PC-9 (cell line): ENCODE measurements around the gene NR1H3.

Experiments
- EZH2 ChIP-seq: fragments of 200-600 bp; sonication (generic); IDR thresholded peaks from 2 replicates; pipeline ENCODE4 v1.8.0; 2017; ENCODE audit warnings: antibody characterized with exemption, low read depth
- TF ChIP-seq, protein P1 (sequence below): fragments of 200-600 bp; sonication (generic); conservative IDR thresholded peaks from 2 replicates; pipeline ENCODE4 v1.6.1; 2017; ENCODE audit warnings: mixed run types, antibody characterized with exemption, mild to moderate bottlenecking, moderate library complexity

DNA sequence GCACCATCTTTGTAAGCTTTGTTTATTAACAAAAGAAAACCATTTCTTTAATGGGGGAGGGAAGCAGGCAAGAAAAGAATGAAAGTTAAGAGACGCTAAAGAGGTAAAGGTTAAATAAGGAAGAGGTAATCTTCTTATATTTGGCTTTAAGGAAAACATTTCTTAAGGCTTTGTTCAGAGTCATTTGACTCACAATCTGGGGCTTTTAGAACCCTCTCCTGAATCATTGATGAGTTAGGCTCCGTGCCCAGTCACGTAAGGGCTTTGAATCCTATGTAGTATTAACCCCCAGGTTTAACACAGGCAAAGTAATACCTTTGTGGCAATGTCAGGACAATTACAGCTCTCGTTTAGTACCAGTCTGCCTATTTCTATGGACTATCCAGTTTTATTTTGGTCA is 38.2 kb downstream of the NR1H3 start:
- TF ChIP-seq, protein P1, sequence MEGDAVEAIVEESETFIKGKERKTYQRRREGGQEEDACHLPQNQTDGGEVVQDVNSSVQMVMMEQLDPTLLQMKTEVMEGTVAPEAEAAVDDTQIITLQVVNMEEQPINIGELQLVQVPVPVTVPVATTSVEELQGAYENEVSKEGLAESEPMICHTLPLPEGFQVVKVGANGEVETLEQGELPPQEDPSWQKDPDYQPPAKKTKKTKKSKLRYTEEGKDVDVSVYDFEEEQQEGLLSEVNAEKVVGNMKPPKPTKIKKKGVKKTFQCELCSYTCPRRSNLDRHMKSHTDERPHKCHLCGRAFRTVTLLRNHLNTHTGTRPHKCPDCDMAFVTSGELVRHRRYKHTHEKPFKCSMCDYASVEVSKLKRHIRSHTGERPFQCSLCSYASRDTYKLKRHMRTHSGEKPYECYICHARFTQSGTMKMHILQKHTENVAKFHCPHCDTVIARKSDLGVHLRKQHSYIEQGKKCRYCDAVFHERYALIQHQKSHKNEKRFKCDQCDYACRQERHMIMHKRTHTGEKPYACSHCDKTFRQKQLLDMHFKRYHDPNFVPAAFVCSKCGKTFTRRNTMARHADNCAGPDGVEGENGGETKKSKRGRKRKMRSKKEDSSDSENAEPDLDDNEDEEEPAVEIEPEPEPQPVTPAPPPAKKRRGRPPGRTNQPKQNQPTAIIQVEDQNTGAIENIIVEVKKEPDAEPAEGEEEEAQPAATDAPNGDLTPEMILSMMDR: no peak
- TF ChIP-seq EZH2: no peak
